Common myeloid progenitor, CD34-positive (primary cell): ENCODE results near the gene TCOF1.
A peak's percentile ranks its signal among the peaks of the same experiment; 100 is the strongest.

Source experiments
- CTCF ChIA-PET: fragments of 350-600 bp; sonication (Branson Sonifier 250); formaldehyde crosslinking; loops from one replicate; lab custom pipeline; 2021; ENCODE audit warnings: antibody characterized with exemption; lab: Charles Lee
- POLR2A ChIA-PET: fragments of 350-600 bp; sonication (Branson Sonifier 250); formaldehyde crosslinking; loops from one replicate; lab custom pipeline; 2021; ENCODE audit warnings: antibody characterized with exemption; lab: Charles Lee
- DNase-seq, 3 donors: peaks; one replicate each; pipeline versions ENCODE4 v3.0.0 to v3.0.0-alpha.2; 2013
- H3K27ac ChIP-seq, 2 experiments: 1 replicate in 1 of 2; 2 replicates in 1 of 2; pipeline ENCODE4 v1.7.0; 2013; ENCODE audit warnings: inconsistent platforms in 2 of 2, low read length in 2 of 2, mild to moderate bottlenecking in 2 of 2, low read depth in 1 of 2, moderate library complexity in 1 of 2; ENCODE audit not compliant: severe bottlenecking in 2 of 2, insufficient read depth in 1 of 2, poor library complexity in 1 of 2
- H3K27me3 ChIP-seq, 5 experiments: replicated peaks in 2 of 5; 1 replicate in 3 of 5; 2 replicates in 2 of 5; pipeline versions ENCODE4 v1.6.1 to v1.7.0; 2013; ENCODE audit warnings: low read length in 4 of 5, mild to moderate bottlenecking in 2 of 5, moderate library complexity in 2 of 5, inconsistent platforms in 1 of 5; ENCODE audit not compliant: insufficient read depth in 5 of 5, control insufficient read depth in 4 of 5
- H3K36me3 ChIP-seq, 4 experiments: 1 replicate in 2 of 4; 2 replicates in 2 of 4; pipeline versions ENCODE4 v1.6.1 to v1.7.0; 2013; ENCODE audit warnings: low read length in 3 of 4, control low read depth in 1 of 4, mild to moderate bottlenecking in 1 of 4; ENCODE audit not compliant: control insufficient read depth in 4 of 4, insufficient read depth in 4 of 4
- H3K4me1 ChIP-seq, 4 experiments: 1 replicate in 3 of 4; 2 replicates in 1 of 4; pipeline versions ENCODE4 v1.6.1 to v1.7.1; 2013; ENCODE audit warnings: low read length in 3 of 4, mild to moderate bottlenecking in 3 of 4, control low read depth in 1 of 4, inconsistent platforms in 1 of 4, moderate library complexity in 1 of 4; ENCODE audit not compliant: control insufficient read depth in 4 of 4, insufficient read depth in 4 of 4; ENCODE audit errors: control extremely low read depth in 1 of 4
- H3K4me3 ChIP-seq, 7 experiments: 1 replicate in 4 of 7; 2 replicates in 3 of 7; pipeline versions ENCODE4 v1.5.1 to v1.7.0; 2013; ENCODE audit warnings: mild to moderate bottlenecking in 7 of 7, low read length in 6 of 7, moderate library complexity in 6 of 7, inconsistent platforms in 2 of 7, low read depth in 2 of 7, control low read depth in 1 of 7; ENCODE audit not compliant: insufficient read depth in 4 of 7, control insufficient read depth in 1 of 7; ENCODE audit errors: extremely low read depth in 1 of 7
- H3K9me3 ChIP-seq, 5 experiments: 1 replicate in 4 of 5; 2 replicates in 1 of 5; pipeline versions ENCODE4 v1.6.1 to v1.7.1; 2013; ENCODE audit warnings: low read length in 4 of 5, mild to moderate bottlenecking in 2 of 5, inconsistent platforms in 1 of 5, low read depth in 1 of 5, moderate library complexity in 1 of 5; ENCODE audit not compliant: control insufficient read depth in 4 of 5, insufficient read depth in 2 of 5; ENCODE audit errors: control extremely low read depth in 1 of 5
- WGBS: methylation state at CpG from one replicate; pipeline ENCODE4 v1.1.5; 2013; ENCODE audit not compliant: insufficient coverage; 5-methylcytosine and 5-hydroxymethylcytosine counted together

Gene TCOF1

DNA sequence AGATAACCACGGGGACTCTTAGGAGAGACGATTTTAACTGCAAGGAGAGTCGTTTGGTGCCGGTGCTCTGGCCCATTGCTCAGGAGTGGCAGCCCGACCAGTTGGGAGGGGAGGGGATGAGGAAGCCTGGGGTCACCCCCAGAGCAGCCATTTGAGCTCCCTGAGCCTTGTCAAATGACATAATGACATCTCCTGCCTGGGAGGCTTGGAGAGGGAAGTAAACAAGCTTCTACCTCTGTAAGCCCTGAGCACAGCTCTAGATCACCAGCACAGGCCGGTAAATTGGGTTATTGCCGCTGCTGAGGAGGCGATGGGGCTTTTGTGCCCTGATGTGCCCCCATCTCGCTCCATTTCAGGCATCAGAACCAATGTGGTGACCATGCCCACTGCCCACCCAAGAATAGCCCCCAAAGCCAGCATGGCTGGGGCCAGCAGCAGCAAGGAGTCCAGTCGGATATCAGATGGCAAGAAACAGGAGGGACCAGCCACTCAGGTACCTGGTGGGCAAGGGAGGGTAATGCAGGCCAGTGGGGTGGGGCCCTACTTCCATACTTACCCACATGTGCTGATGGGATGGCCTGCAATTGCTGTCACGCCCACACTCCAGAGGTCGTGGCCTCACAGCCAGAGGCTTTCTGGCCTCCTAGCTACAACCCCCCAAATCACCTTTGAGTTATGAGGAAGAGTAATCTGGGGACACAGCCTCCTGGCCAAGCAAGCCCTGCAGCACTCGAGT lies 32.2 kb downstream of the TCOF1 start:
- no peaks in the 10 kb centered on the region for H3K9me3 ChIP-seq
- 93% methylated on average over 12 of the region's 13 CpGs for WGBS
- ChIA-PET POLR2A (interaction anchor here (0.6 kb wide), 1 partner anchor 100 kb away, joined by 3 read pairs; no protein-coding TSS in a partner anchor), CTCF (interaction anchor here (0.7 to 2.4 kb wide), 4 partner anchors 10 to 47 kb away, joined by 3 to 11 read pairs (median 4); no protein-coding TSS in a partner anchor)
- no peak overlapping the region for H3K4me3 ChIP-seq
- H3K27me3 ChIP-seq: no peaks in the 10 kb centered on the region
- peaks cover 0 to 7% (median 2%) of the 10 kb centered on the region in 4 experiments for H3K4me1 ChIP-seq
- DNase-seq: peak in 2 of 3 donors; percentile 59 to 62
- H3K36me3 ChIP-seq: peaks cover 15 to 94% (median 82%) of the 10 kb centered on the region in 4 experiments
- H3K27ac ChIP-seq: no peak overlapping the region

DNA sequence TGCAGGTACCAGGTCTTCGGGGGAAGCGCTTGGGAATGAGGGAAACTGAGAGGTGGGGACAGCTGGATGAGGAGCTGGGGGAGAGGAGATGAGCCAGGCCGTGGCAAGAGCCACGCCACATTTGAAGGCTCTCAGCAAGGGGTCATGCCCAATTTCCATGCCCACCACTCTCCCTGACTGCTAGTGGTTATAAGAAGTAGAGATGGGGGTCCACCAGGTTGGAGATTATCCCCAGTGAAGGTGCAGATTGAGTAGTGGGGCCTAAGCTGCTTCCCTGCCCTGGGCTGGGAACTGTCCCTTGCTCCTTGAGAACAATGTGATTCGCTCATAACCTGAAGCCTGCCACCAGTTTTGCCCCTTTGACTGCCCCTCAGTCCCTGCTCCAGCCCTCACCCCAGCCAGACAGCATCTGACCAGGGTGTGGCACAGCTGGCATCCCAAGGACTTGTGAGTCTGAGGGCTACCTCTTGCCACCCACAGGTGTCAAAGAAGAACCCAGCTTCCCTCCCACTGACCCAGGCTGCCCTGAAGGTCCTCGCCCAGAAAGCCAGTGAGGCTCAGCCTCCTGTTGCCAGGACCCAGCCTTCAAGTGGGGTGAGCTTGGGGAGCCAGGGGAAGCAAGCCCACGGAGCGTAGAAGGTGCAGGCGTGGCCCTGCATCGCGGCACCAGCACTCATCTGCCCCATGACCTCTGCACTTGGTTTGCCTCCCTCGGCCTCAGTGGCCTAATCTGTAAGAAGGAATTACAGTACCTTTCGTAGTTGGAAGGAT lies 33.8 kb downstream of the TCOF1 start:
- WGBS: 98% methylated on average over 11 of the region's 13 CpGs
- Histone ChIP-seq H3K36me3 (peaks cover 15 to 93% (median 76%) of the 10 kb centered on the region in 4 experiments), H3K9me3 (no peaks in the 10 kb centered on the region), H3K27me3 (no peaks in the 10 kb centered on the region), H3K4me1 (peaks cover 0 to 6% (median 2%) of the 10 kb centered on the region in 4 experiments), H3K27ac (no peak overlapping the region), H3K4me3 (no peak overlapping the region)
- peak in 2 of 3 donors; percentile 23 to 42 for DNase-seq
- ChIA-PET CTCF (interaction anchor here (1.2 to 11.0 kb wide), 8 partner anchors 8 to 45 kb away, joined by 3 to 165 read pairs (median 4); no protein-coding TSS in a partner anchor), POLR2A (interaction anchor here (0.5 to 0.8 kb wide), 2 partner anchors 10 to 1640 kb away, joined by 3 read pairs; no protein-coding TSS in a partner anchor)

DNA sequence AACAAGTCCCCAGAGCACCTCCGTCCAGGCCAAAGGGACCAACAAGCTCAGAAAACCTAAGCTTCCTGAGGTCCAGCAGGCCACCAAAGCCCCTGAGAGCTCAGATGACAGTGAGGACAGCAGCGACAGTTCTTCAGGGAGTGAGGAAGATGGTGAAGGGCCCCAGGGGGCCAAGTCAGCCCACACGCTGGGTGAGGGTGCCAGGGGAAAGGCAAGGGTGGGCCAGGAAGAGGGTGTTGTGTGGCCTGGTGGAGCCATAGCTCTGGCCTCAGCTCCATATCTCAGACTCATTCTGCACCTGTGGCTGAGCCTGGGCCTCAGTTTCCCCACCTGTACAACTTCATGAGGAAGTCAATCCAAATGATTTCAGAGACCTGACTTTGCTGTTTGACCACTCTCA lies 34.5 kb downstream of the TCOF1 start:
- DNase-seq: peak in 2 of 3 donors; percentile 25 to 37
- ChIA-PET POLR2A (no interaction called here), CTCF (interaction anchor here (1.2 to 11.0 kb wide), 5 partner anchors 10 to 44 kb away, joined by 3 to 165 read pairs (median 4); no protein-coding TSS in a partner anchor)
- H3K27ac ChIP-seq: no peak overlapping the region
- no peak overlapping the region for H3K4me3 ChIP-seq
- no peaks in the 10 kb centered on the region for H3K9me3 ChIP-seq
- H3K27me3 ChIP-seq: no peaks in the 10 kb centered on the region
- 92% methylated on average over 1 of the region's 3 CpGs for WGBS
- peaks cover 12 to 93% (median 77%) of the 10 kb centered on the region in 4 experiments for H3K36me3 ChIP-seq
- no peaks in the 10 kb centered on the region for H3K4me1 ChIP-seq

DNA sequence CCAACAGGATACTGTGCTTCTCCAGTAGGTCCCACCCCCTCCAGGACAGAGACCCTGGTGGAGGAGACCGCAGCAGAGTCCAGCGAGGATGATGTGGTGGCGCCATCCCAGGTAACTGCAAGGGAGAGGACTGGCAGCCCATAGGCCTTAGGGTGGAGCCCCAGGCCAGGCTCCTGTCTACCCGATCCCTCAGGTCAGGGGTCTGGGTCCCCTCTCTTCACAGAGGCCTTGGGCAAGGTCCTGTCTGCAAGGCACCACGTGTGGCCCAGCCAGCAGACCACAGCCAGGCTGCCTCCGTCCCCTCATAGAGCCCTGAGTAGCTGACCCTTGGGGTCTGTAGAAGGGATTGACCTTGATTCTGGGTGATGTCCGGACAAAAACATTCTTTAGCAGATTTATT lies 35.2 kb downstream of the TCOF1 start:
- Histone ChIP-seq H3K36me3 (peaks cover 12 to 92% (median 74%) of the 10 kb centered on the region in 4 experiments), H3K9me3 (no peaks in the 10 kb centered on the region), H3K4me1 (no peaks in the 10 kb centered on the region), H3K27me3 (no peaks in the 10 kb centered on the region), H3K27ac (no peak overlapping the region), H3K4me3 (no peak overlapping the region)
- WGBS: 97% methylated on average over 5 of the region's 7 CpGs
- POLR2A ChIA-PET: no interaction called here
- CTCF ChIA-PET: interaction anchor here (1.2 to 11.0 kb wide), 3 partner anchors 12 to 43 kb away, joined by 3 to 165 read pairs (median 4); no protein-coding TSS in a partner anchor
- DNase-seq: peak in 2 of 3 donors; percentile 36 to 38

DNA sequence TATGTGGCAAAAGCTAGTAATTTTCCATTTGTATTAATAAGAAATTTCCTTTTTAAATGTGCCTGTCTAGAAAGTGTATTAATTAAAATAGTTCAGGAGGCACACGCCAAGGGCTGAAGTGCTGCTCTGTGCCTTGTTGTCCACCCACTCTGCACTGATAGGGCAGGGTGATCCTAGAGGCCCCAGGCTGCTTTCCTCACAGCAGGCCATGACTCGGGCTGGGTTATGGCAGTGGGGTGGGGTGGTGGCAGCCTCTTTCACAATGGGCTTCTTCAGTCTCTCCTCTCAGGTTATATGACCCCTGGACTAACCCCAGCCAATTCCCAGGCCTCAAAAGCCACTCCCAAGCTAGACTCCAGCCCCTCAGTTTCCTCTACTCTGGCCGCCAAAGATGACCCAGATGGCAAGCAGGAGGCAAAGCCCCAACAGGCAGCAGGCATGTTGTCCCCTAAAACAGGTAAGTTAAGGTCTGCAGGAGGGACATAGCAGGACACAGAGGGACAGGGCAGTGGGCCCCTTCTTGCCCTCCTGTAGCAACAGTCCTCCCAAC lies 35.7 kb downstream of the TCOF1 start:
- POLR2A ChIA-PET: no interaction called here
- DNase-seq: peak in 2 of 3 donors; percentile 44 to 45
- peaks cover 10 to 92% (median 72%) of the 10 kb centered on the region in 4 experiments for H3K36me3 ChIP-seq

DNA sequence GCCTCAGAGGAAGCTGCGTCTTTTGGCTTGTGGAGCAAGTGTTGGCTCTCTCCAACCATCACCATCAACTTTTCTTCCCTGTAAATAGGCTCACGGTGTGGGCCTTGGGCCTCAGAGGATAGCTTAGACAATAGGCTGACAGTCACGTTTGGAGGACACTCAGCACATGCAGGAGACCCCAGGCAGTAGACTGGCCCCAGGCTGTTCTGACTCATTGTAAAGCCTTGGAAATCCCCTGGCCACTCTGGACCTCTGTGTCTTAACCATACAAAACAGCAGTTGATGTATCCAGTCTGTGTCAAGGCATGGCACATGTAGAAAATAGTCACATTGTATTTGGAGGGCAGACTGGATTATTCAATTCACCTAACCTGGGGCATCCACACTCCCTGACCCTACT lies 36.6 kb downstream of the TCOF1 start:
- POLR2A ChIA-PET: no interaction called here
- no peaks in the 10 kb centered on the region for H3K4me1 ChIP-seq

More for the DNA sequence above, 35.7 kb downstream of the TCOF1 start:
- no peaks in the 10 kb centered on the region for H3K9me3 ChIP-seq
- WGBS: 100% methylated on average over 2 of the region's 3 CpGs
- CTCF ChIA-PET: interaction anchor here (1.7 to 11.0 kb wide), 2 partner anchors 14 to 43 kb away, joined by 4 to 165 read pairs; no protein-coding TSS in a partner anchor
- H3K4me3 ChIP-seq: no peak overlapping the region
- no peaks in the 10 kb centered on the region for H3K27me3 ChIP-seq
- no peak overlapping the region for H3K27ac ChIP-seq
- no peaks in the 10 kb centered on the region for H3K4me1 ChIP-seq

More for the DNA sequence above, 36.6 kb downstream of the TCOF1 start:
- peaks cover 8 to 93% (median 74%) of the 10 kb centered on the region in 4 experiments for H3K36me3 ChIP-seq
- 96% methylated on average over 2 of the region's 3 CpGs for WGBS
- H3K27me3 ChIP-seq: no peaks in the 10 kb centered on the region
- no peaks in the 10 kb centered on the region for H3K9me3 ChIP-seq
- H3K27ac ChIP-seq: no peak overlapping the region
- CTCF ChIA-PET: interaction anchor here (1.1 to 11.0 kb wide), 5 partner anchors 13 to 42 kb away, joined by 3 to 165 read pairs (median 4); partner anchors contain the start of gene CD74
- DNase-seq: peak in 2 of 3 donors; percentile 68 to 70
- no peak overlapping the region for H3K4me3 ChIP-seq
